SU-DHL-6 (cell line): ENCODE data around the gene CYP24A1.

Experiments used
- H2AFZ ChIP-seq: fragments of 200-600 bp; sonication (generic); 2 replicates; pipeline ENCODE4 v1.6.1; 2014; ENCODE audit warnings: low read depth, mild to moderate bottlenecking, moderate library complexity, mixed read lengths, antibody characterized with exemption, low read length; ENCODE audit not compliant: severe bottlenecking
- H3F3A ChIP-seq: fragments of 200-600 bp; shearing (Covaris generic); 2 replicates; pipeline ENCODE4 v1.6.0; 2016; ENCODE audit warnings: antibody characterized with exemption, mild to moderate bottlenecking; ENCODE audit not compliant: insufficient read depth
- H3K27ac ChIP-seq: fragments of 200-600 bp; sonication (generic); 2 replicates; pipeline ENCODE4 v1.5.1; 2016; ENCODE audit warnings: low read depth, mild to moderate bottlenecking, low read length, moderate library complexity, mixed read lengths
- H3K27me3 ChIP-seq: fragments of 200-600 bp; sonication (generic), shearing (Covaris generic); 2 replicates; pipeline ENCODE4 v1.6.0; 2014; ENCODE audit warnings: mild to moderate bottlenecking, low read length
- H3K36me3 ChIP-seq: fragments of 200-600 bp; sonication (generic); 2 replicates; pipeline ENCODE4 v1.6.1; 2014; ENCODE audit warnings: mild to moderate bottlenecking, low read length, mixed read lengths
- H3K4me2 ChIP-seq: fragments of 300-600, 200-600 bp; shearing (Covaris generic), sonication (generic); 2 replicates; pipeline ENCODE4 v1.6.0; 2014; ENCODE audit warnings: low read length, low read depth, mild to moderate bottlenecking; ENCODE audit not compliant: poor library complexity, severe bottlenecking
- H3K4me3 ChIP-seq: fragments of 200-600 bp; sonication (generic); 2 replicates; pipeline ENCODE4 v1.5.1; 2014; ENCODE audit warnings: antibody characterized with exemption, low read length, mild to moderate bottlenecking, mixed read lengths; ENCODE audit not compliant: insufficient read depth, poor library complexity, severe bottlenecking
- H3K79me2 ChIP-seq: fragments of 200-600 bp; sonication (generic); 2 replicates; pipeline ENCODE4 v1.6.1; 2014; ENCODE audit warnings: mild to moderate bottlenecking, low read length, moderate library complexity; ENCODE audit not compliant: insufficient read depth
- H3K9ac ChIP-seq: fragments of 200-600 bp; sonication (generic); 2 replicates; pipeline ENCODE4 v1.7.0; 2014; ENCODE audit warnings: mild to moderate bottlenecking, low read length
- H3K9me2 ChIP-seq: fragments of 200-600 bp; sonication (generic); replicated peaks from 2 replicates; pipeline ENCODE4 v1.6.1; 2014; ENCODE audit warnings: low read length; ENCODE audit not compliant: insufficient read depth
- H3K9me3 ChIP-seq: fragments of 200-600 bp; sonication (generic); 2 replicates; pipeline ENCODE4 v1.6.1; 2014; ENCODE audit warnings: low read length, mixed read lengths; ENCODE audit not compliant: insufficient read depth
- H4K20me1 ChIP-seq: fragments of 200-600 bp; sonication (generic); 2 replicates; pipeline ENCODE4 v1.6.1; 2014; ENCODE audit warnings: low read depth, mild to moderate bottlenecking, antibody characterized with exemption, low read length, moderate library complexity, mixed read lengths
- CTCF ChIP-seq: fragments of 200-600 bp; sonication (generic); IDR thresholded peaks from one replicate; pipeline ENCODE4 v1.5.1; 2017; ENCODE audit warnings: antibody characterized with exemption, mild to moderate bottlenecking, low read length, moderate library complexity; ENCODE audit not compliant: insufficient read depth, poor library complexity, severe bottlenecking
- EZH2phosphoT487 ChIP-seq: fragments of 200-600 bp; sonication (generic), shearing (Covaris generic); conservative IDR thresholded peaks from 2 replicates; pipeline ENCODE4 v1.6.1; 2018; ENCODE audit warnings: mild to moderate bottlenecking, antibody characterized with exemption, low read length, moderate library complexity, mixed read lengths

The CYP24A1 gene

GRCh38 chr20:54156981-54157835 lies 16.6 kb downstream of the CYP24A1 start:
- H3K9me3 ChIP-seq, result no peaks in the 10 kb centered on the region
- no peak overlapping the region for H2AFZ ChIP-seq
- no peaks in the 10 kb centered on the region for H3F3A ChIP-seq
- no peak overlapping the region for H3K4me3 ChIP-seq
- H3K9me2 ChIP-seq, result no peaks in the 10 kb centered on the region
- H3K27me3 ChIP-seq, result no peaks in the 10 kb centered on the region
- H3K9ac ChIP-seq, result no peak overlapping the region
- H3K36me3 ChIP-seq, result no peaks in the 10 kb centered on the region
- no peaks in the 10 kb centered on the region for H4K20me1 ChIP-seq
- no peak overlapping the region for H3K4me2 ChIP-seq
- TF ChIP-seq EZH2phosphoT487 (no peak), CTCF (no peak)
- no peaks in the 10 kb centered on the region for H3K79me2 ChIP-seq
- H3K27ac ChIP-seq, result no peak overlapping the region

- TF ChIP-seq EZH2phosphoT487 (no peak), CTCF (no peak)
- H3K27me3 ChIP-seq, result no peaks in the 10 kb centered on the region
- H3K79me2 ChIP-seq, result no peaks in the 10 kb centered on the region
- H3K4me3 ChIP-seq, result no peak overlapping the region
- H3F3A ChIP-seq, result no peaks in the 10 kb centered on the region
- H3K27ac ChIP-seq, result no peak overlapping the region
- no peak overlapping the region for H3K9ac ChIP-seq
- H2AFZ ChIP-seq, result no peak overlapping the region
- H3K9me3 ChIP-seq, result no peaks in the 10 kb centered on the region
- H3K9me2 ChIP-seq, result no peaks in the 10 kb centered on the region
- no peak overlapping the region for H3K4me2 ChIP-seq
- H4K20me1 ChIP-seq, result no peaks in the 10 kb centered on the region
- no peaks in the 10 kb centered on the region for H3K36me3 ChIP-seq
Observed at GRCh38 chr20:54156522-54156921, 17.3 kb downstream of the CYP24A1 start.

DNA sequence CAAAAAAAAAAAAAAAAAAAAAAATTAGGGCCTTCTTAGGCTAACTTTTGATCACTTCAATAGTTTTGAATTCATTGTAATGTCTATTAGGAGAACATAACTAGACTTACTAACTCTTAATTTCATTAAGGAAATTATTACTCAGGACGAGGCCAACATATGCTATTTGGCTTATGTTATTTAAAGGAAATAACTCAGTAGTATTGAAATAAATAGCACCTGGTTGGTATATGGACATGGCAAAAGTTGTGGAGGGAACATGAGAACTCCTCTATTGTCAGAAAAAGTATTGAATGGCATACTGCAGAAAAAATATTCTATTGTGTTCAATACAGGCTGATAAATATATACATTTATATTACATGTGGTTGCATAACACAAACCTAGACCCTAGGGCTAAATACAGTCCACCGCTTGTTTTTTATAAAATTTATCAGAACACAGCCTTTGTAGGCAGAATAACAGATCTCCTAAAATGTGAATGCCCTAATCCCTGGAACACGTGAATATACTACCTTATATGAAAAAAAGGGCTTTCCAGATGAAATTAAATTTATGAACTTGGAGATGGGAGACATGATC lies 18.0 kb downstream of the CYP24A1 start:
- Histone ChIP-seq H3K79me2 (no peaks in the 10 kb centered on the region), H3K27ac (no peak overlapping the region), H2AFZ (no peak overlapping the region), H3K9me3 (no peaks in the 10 kb centered on the region), H3K4me3 (no peak overlapping the region), H3K9ac (no peak overlapping the region), H3K9me2 (no peaks in the 10 kb centered on the region), H4K20me1 (no peaks in the 10 kb centered on the region), H3K4me2 (no peak overlapping the region), H3K27me3 (no peaks in the 10 kb centered on the region), H3F3A (no peaks in the 10 kb centered on the region), H3K36me3 (no peaks in the 10 kb centered on the region)
- TF ChIP-seq EZH2phosphoT487, result no peak
- no peak for TF ChIP-seq CTCF
